H1 (cell line): ENCODE results near the gene CTDP1. TPM values are rescaled to one million over a fixed set of nuclear protein-coding genes. Genes with fewer than 3 reads are reported as not detected.

Source experiments
- NRF1 ChIP-seq: IDR thresholded peaks from 2 replicates; pipeline ENCODE4 v1.6.1; 2011; ENCODE audit warnings: mild to moderate bottlenecking, low read depth, low read length, improper control_type of control experiment
- RAD21 ChIP-seq, 2 experiments: IDR thresholded peaks in 1 of 2; conservative IDR thresholded peaks in 1 of 2; 2 replicates each; pipeline ENCODE4 v1.6.1; 2011; ENCODE audit warnings: low read depth in 2 of 2, low read length in 2 of 2, improper control_type of control experiment in 1 of 2, inconsistent platforms in 1 of 2, mild to moderate bottlenecking in 1 of 2, moderate library complexity in 1 of 2
- RFX5 ChIP-seq: IDR thresholded peaks from 2 replicates; pipeline ENCODE4 v1.6.1; 2011; ENCODE audit warnings: low read depth, low read length, improper control_type of control experiment, borderline replicate concordance
- polyA plus RNA-seq, 7 experiments: library from polyadenylated mRNA; depleted of rRNA in 3 of 7; stranded (reverse) in 5 of 7; unstranded in 2 of 7; fragments of >200 nt in 5 of 7; fragments of 200-250 nt in 2 of 7; gene quantifications; 1 replicate in 5 of 7; 2 replicates in 1 of 7; 4 replicates in 1 of 7; pipeline versions ENCODE4 v1.2.1 to v1.2.3, GENCODE V29; 2011 to 2013; ENCODE audit warnings: missing spikeins in 2 of 7, mixed read lengths in 2 of 7
- total RNA-seq: library from RNA; stranded (reverse); fragmentation: NEBNext Ultra II Directional; extraction: Animal tissue kit (Norgen Biotek cat#: 25700); gene quantifications from 2 replicates; pipeline ENCODE4 v1.2.1, GENCODE V29; 2021

CTDP1 gene
- total and polyA plus RNA-seq, 2 of the 8 experiments (the other 6 are each of a cell fraction or from before 2014, with no cell fraction given) = 16.6 to 37.0 TPM

GRCh38 chr18:79707239-79707638, 27.6 kb downstream of the CTDP1 start (continued):
- TF ChIP-seq RFX5 = no peak
- no peak for TF ChIP-seq NRF1
- TF ChIP-seq RAD21 (IDR thresholded peaks at IDR 0.05 in 1 of 2, conservative IDR thresholded peaks at IDR 0.05 in 1 of 2; ENCODE audit: low read depth in 2 of 2, low read length in 2 of 2) = no peak
